HepG2 (cell line): ENCODE results near the gene TRPC1. TPM values are rescaled to one million over a fixed set of nuclear protein-coding genes. Genes with fewer than 3 reads are reported as not detected.

Experiments used
- ADNP ChIP-seq: sonication (generic); formaldehyde crosslinking; IDR thresholded peaks from 2 replicates; pipeline ENCODE4 v1.4.0; 2020; ENCODE audit warnings: missing genetic modification reagents
- EEA1 ChIP-seq: sonication (generic); formaldehyde crosslinking; IDR thresholded peaks from 2 replicates; pipeline ENCODE4 v1.5.1; 2020; ENCODE audit warnings: mild to moderate bottlenecking, missing genetic modification reagents, borderline replicate concordance
- ELF3 ChIP-seq: IDR thresholded peaks from 2 replicates; pipeline ENCODE4 v1.6.1; 2016; ENCODE audit warnings: missing genetic modification reagents, missing compliant biosample characterization
- FLYWCH1 ChIP-seq: sonication (generic); formaldehyde crosslinking; IDR thresholded peaks from 2 replicates; pipeline ENCODE4 v1.8.1; 2023; ENCODE audit warnings: mild to moderate bottlenecking, missing genetic modification reagents
- ZFP62 ChIP-seq: sonication (generic); formaldehyde crosslinking; IDR thresholded peaks from 2 replicates; pipeline ENCODE4 v1.4.0; 2020; ENCODE audit warnings: missing genetic modification reagents
- ZNF124 ChIP-seq: sonication (generic); formaldehyde crosslinking; IDR thresholded peaks from 2 replicates; pipeline ENCODE4 v1.4.0; 2020; ENCODE audit warnings: missing genetic modification reagents
- polyA plus RNA-seq, 8 experiments: library from polyadenylated mRNA; depleted of rRNA in 3 of 8; stranded (reverse) in 7 of 8; unstranded in 1 of 8; fragments of >200 nt; fragmentation: Illumina TruSeq in 4 of 8; extraction: Trizol in 4 of 8; gene quantifications; 2 replicates each; pipeline versions ENCODE4 v1.2.1 to v1.2.3, GENCODE V29; 2011 to 2016; ENCODE audit warnings: low read depth in 4 of 8, missing spikeins in 1 of 8, mixed read lengths in 1 of 8; ENCODE audit not compliant: insufficient read depth in 1 of 8
- total RNA-seq, 5 experiments: library from RNA; depleted of rRNA; stranded (reverse); fragments of >200 nt; fragmentation: Illumina TruSeq; extraction: Trizol; gene quantifications; 2 replicates each; pipeline ENCODE4 v1.2.3, GENCODE V29; 2016; ENCODE audit warnings: low read depth in 1 of 5
- TF ChIP-seq, protein P1 (sequence below): sonication (generic); formaldehyde crosslinking; IDR thresholded peaks from 2 replicates; pipeline ENCODE4 v1.5.0; 2020; ENCODE audit warnings: mild to moderate bottlenecking, missing genetic modification reagents, borderline replicate concordance

TRPC1 gene
- total and polyA plus RNA-seq, 2 of the 13 experiments (the other 11 are each of a cell fraction or from before 2014, with no cell fraction given), result 10.8 to 13.1 TPM

DNA sequence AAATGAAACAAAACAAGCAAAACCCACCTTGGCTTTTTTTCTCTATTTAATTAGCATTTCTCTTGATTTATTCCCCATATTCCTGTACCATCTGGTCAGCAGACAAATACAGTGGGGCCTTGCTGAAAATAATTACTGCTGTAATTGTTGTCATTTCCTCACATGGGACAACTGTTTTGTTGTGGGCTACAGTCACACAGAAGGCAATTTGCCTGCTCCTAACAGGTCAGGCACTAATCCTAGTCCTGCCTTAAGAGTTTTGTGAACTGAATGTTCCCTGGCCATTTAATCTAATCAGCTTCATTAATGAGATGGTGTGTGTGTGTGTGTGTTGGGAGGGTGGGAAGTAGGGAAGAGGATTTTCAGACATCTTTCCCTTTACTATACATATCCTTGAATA, 11.6 kb downstream of the TRPC1 start (continued):
- TF ChIP-seq ZFP62 (CRISPR knock-in tag), result no peak
- TF ChIP-seq FLYWCH1 (CRISPR knock-in tag), result no peak
- no peak for TF ChIP-seq ZNF124
- no peak for TF ChIP-seq EEA1 (CRISPR knock-in tag)
- TF ChIP-seq, protein P1, sequence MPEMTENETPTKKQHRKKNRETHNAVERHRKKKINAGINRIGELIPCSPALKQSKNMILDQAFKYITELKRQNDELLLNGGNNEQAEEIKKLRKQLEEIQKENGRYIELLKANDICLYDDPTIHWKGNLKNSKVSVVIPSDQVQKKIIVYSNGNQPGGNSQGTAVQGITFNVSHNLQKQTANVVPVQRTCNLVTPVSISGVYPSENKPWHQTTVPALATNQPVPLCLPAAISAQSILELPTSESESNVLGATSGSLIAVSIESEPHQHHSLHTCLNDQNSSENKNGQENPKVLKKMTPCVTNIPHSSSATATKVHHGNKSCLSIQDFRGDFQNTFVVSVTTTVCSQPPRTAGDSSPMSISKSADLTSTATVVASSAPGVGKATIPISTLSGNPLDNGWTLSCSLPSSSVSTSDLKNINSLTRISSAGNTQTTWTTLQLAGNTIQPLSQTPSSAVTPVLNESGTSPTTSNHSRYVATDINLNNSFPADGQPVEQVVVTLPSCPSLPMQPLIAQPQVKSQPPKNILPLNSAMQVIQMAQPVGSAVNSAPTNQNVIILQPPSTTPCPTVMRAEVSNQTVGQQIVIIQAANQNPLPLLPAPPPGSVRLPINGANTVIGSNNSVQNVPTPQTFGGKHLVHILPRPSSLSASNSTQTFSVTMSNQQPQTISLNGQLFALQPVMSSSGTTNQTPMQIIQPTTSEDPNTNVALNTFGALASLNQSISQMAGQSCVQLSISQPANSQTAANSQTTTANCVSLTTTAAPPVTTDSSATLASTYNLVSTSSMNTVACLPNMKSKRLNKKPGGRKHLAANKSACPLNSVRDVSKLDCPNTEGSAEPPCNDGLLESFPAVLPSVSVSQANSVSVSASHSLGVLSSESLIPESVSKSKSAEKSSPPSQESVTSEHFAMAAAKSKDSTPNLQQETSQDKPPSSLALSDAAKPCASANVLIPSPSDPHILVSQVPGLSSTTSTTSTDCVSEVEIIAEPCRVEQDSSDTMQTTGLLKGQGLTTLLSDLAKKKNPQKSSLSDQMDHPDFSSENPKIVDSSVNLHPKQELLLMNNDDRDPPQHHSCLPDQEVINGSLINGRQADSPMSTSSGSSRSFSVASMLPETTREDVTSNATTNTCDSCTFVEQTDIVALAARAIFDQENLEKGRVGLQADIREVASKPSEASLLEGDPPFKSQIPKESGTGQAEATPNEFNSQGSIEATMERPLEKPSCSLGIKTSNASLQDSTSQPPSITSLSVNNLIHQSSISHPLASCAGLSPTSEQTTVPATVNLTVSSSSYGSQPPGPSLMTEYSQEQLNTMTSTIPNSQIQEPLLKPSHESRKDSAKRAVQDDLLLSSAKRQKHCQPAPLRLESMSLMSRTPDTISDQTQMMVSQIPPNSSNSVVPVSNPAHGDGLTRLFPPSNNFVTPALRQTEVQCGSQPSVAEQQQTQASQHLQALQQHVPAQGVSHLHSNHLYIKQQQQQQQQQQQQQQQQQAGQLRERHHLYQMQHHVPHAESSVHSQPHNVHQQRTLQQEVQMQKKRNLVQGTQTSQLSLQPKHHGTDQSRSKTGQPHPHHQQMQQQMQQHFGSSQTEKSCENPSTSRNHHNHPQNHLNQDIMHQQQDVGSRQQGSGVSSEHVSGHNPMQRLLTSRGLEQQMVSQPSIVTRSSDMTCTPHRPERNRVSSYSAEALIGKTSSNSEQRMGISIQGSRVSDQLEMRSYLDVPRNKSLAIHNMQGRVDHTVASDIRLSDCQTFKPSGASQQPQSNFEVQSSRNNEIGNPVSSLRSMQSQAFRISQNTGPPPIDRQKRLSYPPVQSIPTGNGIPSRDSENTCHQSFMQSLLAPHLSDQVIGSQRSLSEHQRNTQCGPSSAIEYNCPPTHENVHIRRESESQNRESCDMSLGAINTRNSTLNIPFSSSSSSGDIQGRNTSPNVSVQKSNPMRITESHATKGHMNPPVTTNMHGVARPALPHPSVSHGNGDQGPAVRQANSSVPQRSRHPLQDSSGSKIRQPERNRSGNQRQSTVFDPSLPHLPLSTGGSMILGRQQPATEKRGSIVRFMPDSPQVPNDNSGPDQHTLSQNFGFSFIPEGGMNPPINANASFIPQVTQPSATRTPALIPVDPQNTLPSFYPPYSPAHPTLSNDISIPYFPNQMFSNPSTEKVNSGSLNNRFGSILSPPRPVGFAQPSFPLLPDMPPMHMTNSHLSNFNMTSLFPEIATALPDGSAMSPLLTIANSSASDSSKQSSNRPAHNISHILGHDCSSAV, result no peak
- TF ChIP-seq ELF3, result no peak
- no peak for TF ChIP-seq ADNP (CRISPR knock-in tag)
